HEK293 (cell line): ENCODE results near the gene LYL1.

Source experiments
- CTCF ChIA-PET: fragments of 350-600 bp; formaldehyde crosslinking; extraction: SDS; loops from one replicate; lab custom pipeline; 2021; ENCODE audit warnings: antibody characterized with exemption; lab: Yijun Ruan, JAX
- POLR2A ChIA-PET: fragments of 300-600 bp; formaldehyde crosslinking; extraction: SDS; loops from one replicate; lab custom pipeline; 2020; ENCODE audit warnings: antibody characterized with exemption, inconsistent platforms; lab: Yijun Ruan, JAX
- H3K27ac ChIP-seq: fragments of 200-500 bp; sonication (Bioruptor generic); 2 replicates; pipeline ENCODE4 v1.5.1; 2014; ENCODE audit warnings: low read depth, low read length, control low read depth, inconsistent platforms; ENCODE audit errors: extremely low read depth
- H3K36me3 ChIP-seq, 2 experiments: fragments of 200-500 bp in 1 of 2; sonication (Bioruptor generic) in 1 of 2; 1 replicate in 1 of 2; 2 replicates in 1 of 2; pipeline ENCODE4 v1.5.1; 2014 to 2017; ENCODE audit warnings: inconsistent platforms in 2 of 2, low read length in 2 of 2; ENCODE audit not compliant: control insufficient read depth in 2 of 2, insufficient read depth in 1 of 2
- H3K4me1 ChIP-seq: fragments of 200-500 bp; sonication (Bioruptor generic); 2 replicates; pipeline ENCODE4 v1.5.1; 2014; ENCODE audit warnings: mild to moderate bottlenecking, low read length, inconsistent platforms; ENCODE audit not compliant: control insufficient read depth, insufficient read depth
- H3K4me3 ChIP-seq: 2 replicates; pipeline ENCODE4 v1.5.1; 2011; ENCODE audit warnings: low read depth, mild to moderate bottlenecking, control low read depth, low read length, moderate library complexity
- H3K9me3 ChIP-seq: fragments of 200-500 bp; sonication (Bioruptor generic); 2 replicates; pipeline ENCODE4 v1.5.1; 2014; ENCODE audit warnings: low read depth, low read length, inconsistent platforms; ENCODE audit not compliant: control insufficient read depth, insufficient read depth
- ATF2 ChIP-seq: fragments of 450-650 bp; formaldehyde crosslinking; IDR thresholded peaks from 2 replicates; pipeline ENCODE4 v1.5.1; 2016; ENCODE audit warnings: missing biosample characterization, missing genetic modification characterization, low read depth
- BCL6B ChIP-seq: fragments of 450-650 bp; formaldehyde crosslinking; IDR thresholded peaks from 2 replicates; pipeline ENCODE4 v1.5.1; 2017; ENCODE audit warnings: missing biosample characterization, missing genetic modification characterization
- ZNF16 ChIP-seq: fragments of 450-650 bp; formaldehyde crosslinking; IDR thresholded peaks from 2 replicates; pipeline ENCODE4 v1.5.1; 2016; ENCODE audit warnings: low read depth, missing biosample characterization, missing genetic modification characterization
- ZNF202 ChIP-seq: fragments of 450-650 bp; formaldehyde crosslinking; IDR thresholded peaks from 2 replicates; pipeline ENCODE4 v1.5.1; 2016; ENCODE audit warnings: missing biosample characterization, missing genetic modification characterization, borderline replicate concordance
- ZNF311 ChIP-seq: fragments of 450-650 bp; formaldehyde crosslinking; IDR thresholded peaks from 2 replicates; pipeline ENCODE4 v1.5.1; 2017; ENCODE audit warnings: missing biosample characterization, missing genetic modification characterization, borderline replicate concordance
- ZNF521 ChIP-seq: fragments of 450-650 bp; formaldehyde crosslinking; IDR thresholded peaks from 2 replicates; pipeline ENCODE4 v1.5.1; 2017; ENCODE audit warnings: missing biosample characterization, mild to moderate bottlenecking, missing genetic modification characterization
- ZSCAN30 ChIP-seq: fragments of 450-650 bp; IDR thresholded peaks from 2 replicates; pipeline ENCODE4 v1.5.1; 2018; ENCODE audit warnings: missing biosample characterization, mild to moderate bottlenecking, missing genetic modification characterization, moderate library complexity
- TF ChIP-seq, protein P1 (sequence below): fragments of 450-650 bp; IDR thresholded peaks from 2 replicates; pipeline ENCODE4 v1.5.1; 2018; ENCODE audit warnings: missing biosample characterization, mild to moderate bottlenecking, missing genetic modification characterization
- TF ChIP-seq, protein P2 (sequence below): fragments of 450-650 bp; formaldehyde crosslinking; IDR thresholded peaks from 2 replicates; pipeline ENCODE4 v1.5.1; 2016; ENCODE audit warnings: missing biosample characterization, missing genetic modification characterization, borderline replicate concordance
- TF ChIP-seq, protein P3 (sequence below): fragments of 450-650 bp; formaldehyde crosslinking; IDR thresholded peaks from 2 replicates; pipeline ENCODE4 v1.5.1; 2016; ENCODE audit warnings: missing biosample characterization, missing genetic modification characterization

Gene LYL1

DNA sequence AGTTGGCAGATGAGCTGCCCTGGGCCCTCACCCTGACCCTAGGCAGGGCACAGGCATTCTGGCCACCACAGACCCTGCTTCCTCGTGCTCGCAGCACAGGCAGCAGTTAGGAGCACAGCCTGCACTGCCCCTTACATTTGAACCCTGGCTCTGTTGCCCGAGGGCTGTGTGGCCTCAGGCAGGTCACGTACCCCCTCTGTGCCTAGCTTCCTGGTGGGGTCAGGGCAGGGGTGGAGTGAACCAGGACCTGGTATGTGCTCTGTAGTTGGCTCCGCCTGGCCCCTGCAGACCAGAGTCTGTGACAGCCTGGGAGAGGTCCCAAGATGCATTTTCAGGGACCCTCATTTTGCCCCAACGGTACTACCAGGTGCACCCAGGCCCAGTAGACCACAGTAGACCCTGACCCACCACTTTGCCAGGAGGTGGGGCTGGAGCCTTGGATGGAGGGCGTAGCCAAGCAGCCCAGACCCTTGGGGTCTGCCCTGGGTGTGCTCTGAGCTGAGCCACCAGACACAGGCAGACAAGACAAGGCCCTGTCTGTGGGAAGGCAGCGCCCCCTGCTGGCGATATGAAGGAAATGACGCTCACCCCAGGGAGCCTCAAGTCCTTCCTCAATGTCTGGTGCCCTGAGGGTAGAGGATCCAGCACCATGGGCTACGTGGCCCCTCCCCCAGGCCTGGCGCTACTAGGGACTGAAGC, 9.1 kb downstream of the LYL1 start (continued):
- TF ChIP-seq, protein P1, sequence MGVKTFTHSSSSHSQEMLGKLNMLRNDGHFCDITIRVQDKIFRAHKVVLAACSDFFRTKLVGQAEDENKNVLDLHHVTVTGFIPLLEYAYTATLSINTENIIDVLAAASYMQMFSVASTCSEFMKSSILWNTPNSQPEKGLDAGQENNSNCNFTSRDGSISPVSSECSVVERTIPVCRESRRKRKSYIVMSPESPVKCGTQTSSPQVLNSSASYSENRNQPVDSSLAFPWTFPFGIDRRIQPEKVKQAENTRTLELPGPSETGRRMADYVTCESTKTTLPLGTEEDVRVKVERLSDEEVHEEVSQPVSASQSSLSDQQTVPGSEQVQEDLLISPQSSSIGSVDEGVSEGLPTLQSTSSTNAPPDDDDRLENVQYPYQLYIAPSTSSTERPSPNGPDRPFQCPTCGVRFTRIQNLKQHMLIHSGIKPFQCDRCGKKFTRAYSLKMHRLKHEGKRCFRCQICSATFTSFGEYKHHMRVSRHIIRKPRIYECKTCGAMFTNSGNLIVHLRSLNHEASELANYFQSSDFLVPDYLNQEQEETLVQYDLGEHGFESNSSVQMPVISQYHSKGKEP (tag by site-specific recombination): no peak
- TF ChIP-seq ZNF202 (tag by site-specific recombination) (no peak), ZSCAN30 (tag by site-specific recombination) (peak; percentile 80)

- Histone ChIP-seq H3K4me1 (no peaks in the 10 kb centered on the region), H3K36me3 (no peaks in the 10 kb centered on the region), H3K9me3 (no peaks in the 10 kb centered on the region), H3K4me3 (no peak overlapping the region), H3K27ac (no peak overlapping the region)
- POLR2A ChIA-PET: interaction anchor here (1.3 kb wide), 1 partner anchor 39 kb away, joined by 3 read pairs; no protein-coding TSS in a partner anchor
- CTCF ChIA-PET: interaction anchor here (0.9 to 7.7 kb wide), 12 partner anchors 8 to 127 kb away, joined by 4 to 274 read pairs (median 14); no protein-coding TSS in a partner anchor
- no peak for TF ChIP-seq ATF2
- TF ChIP-seq ZNF16 (tag by site-specific recombination): no peak
- TF ChIP-seq BCL6B (tag by site-specific recombination): no peak
- TF ChIP-seq, protein P2, sequence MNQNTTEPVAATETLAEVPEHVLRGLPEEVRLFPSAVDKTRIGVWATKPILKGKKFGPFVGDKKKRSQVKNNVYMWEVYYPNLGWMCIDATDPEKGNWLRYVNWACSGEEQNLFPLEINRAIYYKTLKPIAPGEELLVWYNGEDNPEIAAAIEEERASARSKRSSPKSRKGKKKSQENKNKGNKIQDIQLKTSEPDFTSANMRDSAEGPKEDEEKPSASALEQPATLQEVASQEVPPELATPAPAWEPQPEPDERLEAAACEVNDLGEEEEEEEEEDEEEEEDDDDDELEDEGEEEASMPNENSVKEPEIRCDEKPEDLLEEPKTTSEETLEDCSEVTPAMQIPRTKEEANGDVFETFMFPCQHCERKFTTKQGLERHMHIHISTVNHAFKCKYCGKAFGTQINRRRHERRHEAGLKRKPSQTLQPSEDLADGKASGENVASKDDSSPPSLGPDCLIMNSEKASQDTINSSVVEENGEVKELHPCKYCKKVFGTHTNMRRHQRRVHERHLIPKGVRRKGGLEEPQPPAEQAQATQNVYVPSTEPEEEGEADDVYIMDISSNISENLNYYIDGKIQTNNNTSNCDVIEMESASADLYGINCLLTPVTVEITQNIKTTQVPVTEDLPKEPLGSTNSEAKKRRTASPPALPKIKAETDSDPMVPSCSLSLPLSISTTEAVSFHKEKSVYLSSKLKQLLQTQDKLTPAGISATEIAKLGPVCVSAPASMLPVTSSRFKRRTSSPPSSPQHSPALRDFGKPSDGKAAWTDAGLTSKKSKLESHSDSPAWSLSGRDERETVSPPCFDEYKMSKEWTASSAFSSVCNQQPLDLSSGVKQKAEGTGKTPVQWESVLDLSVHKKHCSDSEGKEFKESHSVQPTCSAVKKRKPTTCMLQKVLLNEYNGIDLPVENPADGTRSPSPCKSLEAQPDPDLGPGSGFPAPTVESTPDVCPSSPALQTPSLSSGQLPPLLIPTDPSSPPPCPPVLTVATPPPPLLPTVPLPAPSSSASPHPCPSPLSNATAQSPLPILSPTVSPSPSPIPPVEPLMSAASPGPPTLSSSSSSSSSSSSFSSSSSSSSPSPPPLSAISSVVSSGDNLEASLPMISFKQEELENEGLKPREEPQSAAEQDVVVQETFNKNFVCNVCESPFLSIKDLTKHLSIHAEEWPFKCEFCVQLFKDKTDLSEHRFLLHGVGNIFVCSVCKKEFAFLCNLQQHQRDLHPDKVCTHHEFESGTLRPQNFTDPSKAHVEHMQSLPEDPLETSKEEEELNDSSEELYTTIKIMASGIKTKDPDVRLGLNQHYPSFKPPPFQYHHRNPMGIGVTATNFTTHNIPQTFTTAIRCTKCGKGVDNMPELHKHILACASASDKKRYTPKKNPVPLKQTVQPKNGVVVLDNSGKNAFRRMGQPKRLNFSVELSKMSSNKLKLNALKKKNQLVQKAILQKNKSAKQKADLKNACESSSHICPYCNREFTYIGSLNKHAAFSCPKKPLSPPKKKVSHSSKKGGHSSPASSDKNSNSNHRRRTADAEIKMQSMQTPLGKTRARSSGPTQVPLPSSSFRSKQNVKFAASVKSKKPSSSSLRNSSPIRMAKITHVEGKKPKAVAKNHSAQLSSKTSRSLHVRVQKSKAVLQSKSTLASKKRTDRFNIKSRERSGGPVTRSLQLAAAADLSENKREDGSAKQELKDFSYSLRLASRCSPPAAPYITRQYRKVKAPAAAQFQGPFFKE (tag by site-specific recombination): no peak
- TF ChIP-seq, protein P3, sequence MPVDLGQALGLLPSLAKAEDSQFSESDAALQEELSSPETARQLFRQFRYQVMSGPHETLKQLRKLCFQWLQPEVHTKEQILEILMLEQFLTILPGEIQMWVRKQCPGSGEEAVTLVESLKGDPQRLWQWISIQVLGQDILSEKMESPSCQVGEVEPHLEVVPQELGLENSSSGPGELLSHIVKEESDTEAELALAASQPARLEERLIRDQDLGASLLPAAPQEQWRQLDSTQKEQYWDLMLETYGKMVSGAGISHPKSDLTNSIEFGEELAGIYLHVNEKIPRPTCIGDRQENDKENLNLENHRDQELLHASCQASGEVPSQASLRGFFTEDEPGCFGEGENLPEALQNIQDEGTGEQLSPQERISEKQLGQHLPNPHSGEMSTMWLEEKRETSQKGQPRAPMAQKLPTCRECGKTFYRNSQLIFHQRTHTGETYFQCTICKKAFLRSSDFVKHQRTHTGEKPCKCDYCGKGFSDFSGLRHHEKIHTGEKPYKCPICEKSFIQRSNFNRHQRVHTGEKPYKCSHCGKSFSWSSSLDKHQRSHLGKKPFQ (tag by site-specific recombination): no peak
- TF ChIP-seq ZNF521 (tag by site-specific recombination): no peak
- no peak for TF ChIP-seq ZNF311 (tag by site-specific recombination)
These were observed 9.9 kb downstream of the LYL1 start for GRCh38 chr19:13092606-13093235.
